Measurements from ENCODE around the gene PIEZO1.

The PIEZO1 gene

DNA sequence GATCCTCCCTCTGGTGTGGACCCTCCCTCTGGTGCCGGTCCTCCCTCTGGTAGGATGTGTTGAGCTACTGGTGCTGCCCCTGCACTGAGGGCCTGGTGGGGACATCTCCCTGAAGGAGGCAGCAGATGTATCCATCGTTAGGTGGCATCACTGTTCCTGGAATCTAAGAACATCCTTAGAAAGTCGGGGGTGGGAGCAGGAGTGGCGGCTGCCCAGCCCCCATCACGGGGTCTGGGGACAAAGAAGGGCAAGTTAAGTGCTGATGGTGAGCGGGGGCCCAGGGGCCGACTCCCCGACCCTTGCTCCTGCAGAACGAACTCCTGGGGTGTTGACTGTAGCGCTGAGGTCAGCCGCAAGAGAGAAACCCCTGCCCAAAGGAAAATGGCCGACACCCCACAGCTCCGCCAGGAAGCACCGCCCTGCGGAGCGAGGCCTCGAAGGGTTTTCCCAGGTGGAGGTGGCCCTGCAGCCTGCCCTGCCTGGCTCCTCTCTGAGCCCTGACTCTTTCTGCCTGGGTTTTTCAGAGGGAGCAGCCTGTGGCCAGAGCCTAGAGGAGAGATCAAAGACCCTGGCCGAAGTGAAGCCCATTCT lies 73.2 kb downstream of the PIEZO1 start:
- no peak overlapping the region for H3K4me3 ChIP-seq (ENCODE audit: low read length)
- no peak for TF ChIP-seq ZNF274 (IDR thresholded peaks at IDR 0.05; ENCODE audit: low read depth, low read length)

DNA sequence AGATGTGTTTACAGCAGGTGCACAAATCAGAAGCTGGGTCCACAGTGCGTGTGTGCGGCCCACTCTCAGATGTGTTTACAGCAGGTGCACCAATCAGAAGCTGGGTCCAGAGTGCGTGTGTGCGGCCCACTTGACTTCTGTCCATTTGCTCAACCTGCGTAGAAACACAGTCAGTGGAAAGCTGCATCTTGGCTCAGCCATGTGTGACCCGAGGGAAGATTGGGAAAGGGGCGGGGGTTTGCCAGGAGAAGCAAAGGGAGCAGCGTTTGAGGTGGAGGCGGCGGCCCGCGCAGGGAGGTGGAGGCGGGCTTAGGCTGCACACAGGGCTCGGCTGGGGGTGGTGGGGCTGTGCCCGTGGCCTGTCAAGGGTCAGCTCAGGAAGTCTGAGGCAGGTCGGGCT lies 74.5 kb downstream of the PIEZO1 start:
- no peak for TF ChIP-seq ZNF274 (IDR thresholded peaks at IDR 0.05; ENCODE audit: low read depth, low read length)
- H3K4me3 ChIP-seq (ENCODE audit: low read length): no peak overlapping the region

DNA sequence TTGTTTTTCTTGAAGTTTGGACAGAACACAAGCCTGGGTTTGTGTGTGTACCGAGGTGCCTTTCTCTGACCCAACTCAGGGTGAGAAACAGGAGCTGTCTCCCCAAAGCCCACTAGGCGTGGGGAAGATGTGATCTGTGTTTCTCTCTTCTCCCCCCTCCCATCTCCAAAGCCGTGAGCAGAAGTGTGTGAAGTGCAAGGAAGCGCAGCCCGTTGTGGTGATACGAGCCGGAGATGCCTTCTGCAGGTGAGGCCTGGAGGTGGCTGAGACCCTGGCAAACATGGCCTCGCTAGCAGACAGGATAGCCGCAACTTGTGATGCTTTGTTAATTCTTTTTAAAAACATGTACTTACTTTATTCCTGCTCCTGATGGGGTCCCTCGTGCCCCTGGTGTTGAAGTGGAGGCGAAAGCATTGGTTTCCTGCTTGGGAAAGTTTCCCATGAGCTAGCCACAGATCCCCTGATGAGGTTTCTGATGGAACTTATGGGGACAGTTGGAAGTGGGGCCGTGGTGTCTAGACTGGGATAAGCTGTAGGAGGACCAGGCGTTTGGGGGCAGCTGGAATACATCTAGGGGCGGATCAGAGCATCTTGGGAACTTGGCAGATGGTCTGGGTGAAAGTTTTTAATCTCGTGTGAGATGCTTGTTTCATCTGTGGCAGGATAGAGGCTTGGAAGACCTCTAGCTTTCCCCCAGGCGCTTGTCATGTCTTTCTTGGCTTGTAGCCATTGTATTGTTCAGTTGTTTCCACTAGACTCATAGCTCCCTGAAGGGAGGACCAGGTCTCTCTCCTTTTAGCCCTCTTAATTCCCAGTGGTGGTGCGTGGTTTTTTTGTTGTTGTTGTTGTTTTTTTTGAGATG lies 77.8 kb downstream of the PIEZO1 start:
- peak overlapping the region; percentile 94 for H3K4me3 ChIP-seq (ENCODE audit: low read length)
- TF ChIP-seq ZNF274 (IDR thresholded peaks at IDR 0.05; ENCODE audit: low read depth, low read length): no peak

DNA sequence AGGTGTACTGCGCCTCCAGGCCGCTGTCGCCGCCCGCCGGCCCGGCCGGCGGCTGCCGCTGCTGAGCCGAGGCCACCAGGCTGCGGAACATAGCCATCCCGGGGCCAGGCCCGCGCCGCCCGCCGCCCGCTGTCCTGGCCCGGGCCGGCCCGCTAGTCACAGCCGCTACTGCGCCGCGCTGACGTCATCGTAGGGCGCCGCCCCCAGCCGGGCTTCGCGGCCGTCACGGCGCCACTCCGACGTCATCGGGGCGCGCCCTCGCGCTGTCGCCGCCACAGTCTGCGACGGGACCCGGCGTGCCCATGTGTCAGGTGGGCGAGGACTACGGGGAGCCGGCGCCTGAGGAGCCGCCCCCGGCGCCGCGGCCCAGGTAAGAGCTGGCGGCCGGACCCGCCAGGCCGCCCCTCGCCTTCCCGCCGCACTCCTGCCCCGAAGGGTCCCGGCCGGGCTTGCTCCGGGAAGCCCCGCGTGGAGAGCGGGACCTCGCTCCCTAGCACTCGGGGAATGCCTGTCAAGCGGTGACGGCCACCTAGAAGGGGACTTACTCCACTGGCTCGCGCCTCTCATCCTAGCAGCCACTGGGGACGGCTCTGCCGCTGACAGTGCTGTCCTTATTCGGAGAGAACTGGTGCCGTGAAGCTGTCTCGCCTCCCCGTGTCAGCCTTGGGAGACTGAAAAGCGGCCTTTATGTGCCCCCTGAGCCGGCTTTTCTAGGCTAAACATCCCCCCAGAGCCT lies 78.6 kb downstream of the PIEZO1 start, which contains the start of the genes CTU2 and RNF166:
TSS of gene CTU2 (plus strand) at position 275 of the 736 bp plus-strand sequence. CDS start at position 303, 28 bp downstream.
TSS of gene RNF166 (minus strand) at position 180 of the 736 bp plus-strand sequence. CDS start at position 97, 83 bp downstream.
- H3K4me3 ChIP-seq (ENCODE audit: low read length): peak within 1 kb of the TSS; percentile 94
- TF ChIP-seq ZNF274 (IDR thresholded peaks at IDR 0.05; ENCODE audit: low read depth, low read length): no peak

DNA sequence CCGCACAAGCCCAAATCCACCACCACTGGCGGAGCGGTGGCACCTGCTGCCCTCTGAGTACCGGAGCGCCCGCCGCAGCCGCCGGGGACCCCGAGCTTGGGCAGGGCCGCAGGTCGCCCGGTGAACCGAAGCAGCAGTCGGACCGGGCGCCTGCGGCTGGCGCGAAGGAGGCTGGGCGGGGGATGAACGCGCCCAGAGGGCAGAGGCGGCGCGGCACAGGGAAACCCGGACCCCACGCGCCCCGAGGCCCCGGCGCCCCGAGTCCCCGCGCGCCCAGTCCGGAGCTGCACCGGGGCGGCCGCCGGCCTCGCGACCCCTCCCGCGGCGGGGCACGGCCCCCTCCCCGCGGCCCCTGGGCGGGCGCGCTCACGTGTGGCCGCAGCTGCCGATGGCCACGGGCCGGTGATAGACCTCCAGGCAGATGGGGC lies 79.2 kb downstream of the PIEZO1 start:
- TF ChIP-seq ZNF274 (IDR thresholded peaks at IDR 0.05; ENCODE audit: low read depth, low read length): no peak
- H3K4me3 ChIP-seq (ENCODE audit: low read length): peak overlapping the region; percentile 94

DNA sequence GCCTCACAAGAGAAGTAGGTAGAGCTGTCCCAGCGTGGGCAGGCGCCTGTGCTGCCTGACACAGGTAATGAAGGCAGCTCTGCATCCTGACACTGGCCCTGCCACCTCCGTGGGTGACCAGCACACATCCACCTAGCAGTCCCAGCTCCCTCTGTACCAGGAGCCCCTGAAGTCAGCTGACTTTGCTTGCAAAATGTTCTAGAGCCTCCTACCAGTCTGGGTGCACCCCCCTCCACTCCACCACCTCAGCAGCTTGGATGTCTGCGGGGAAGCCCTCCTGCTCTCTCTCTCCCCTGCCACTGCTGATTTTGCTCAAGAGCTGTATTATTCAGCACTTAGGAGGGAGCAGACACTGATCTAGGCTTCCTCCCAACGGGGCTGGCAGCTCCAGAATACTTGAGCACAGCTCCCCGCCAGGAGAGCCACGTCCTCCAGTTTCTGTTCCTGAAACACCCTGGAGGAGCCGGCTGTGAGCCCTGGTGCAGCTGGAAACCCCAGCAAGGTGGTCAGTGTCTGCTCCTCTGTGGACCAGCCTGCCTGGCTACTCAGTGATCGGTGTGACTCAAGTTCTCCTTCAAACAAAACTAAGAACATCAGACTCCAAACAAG lies 79.8 kb downstream of the PIEZO1 start:
- peak overlapping the region; percentile 94 for H3K4me3 ChIP-seq (ENCODE audit: low read length)
- TF ChIP-seq ZNF274 (IDR thresholded peaks at IDR 0.05; ENCODE audit: low read depth, low read length): no peak

DNA sequence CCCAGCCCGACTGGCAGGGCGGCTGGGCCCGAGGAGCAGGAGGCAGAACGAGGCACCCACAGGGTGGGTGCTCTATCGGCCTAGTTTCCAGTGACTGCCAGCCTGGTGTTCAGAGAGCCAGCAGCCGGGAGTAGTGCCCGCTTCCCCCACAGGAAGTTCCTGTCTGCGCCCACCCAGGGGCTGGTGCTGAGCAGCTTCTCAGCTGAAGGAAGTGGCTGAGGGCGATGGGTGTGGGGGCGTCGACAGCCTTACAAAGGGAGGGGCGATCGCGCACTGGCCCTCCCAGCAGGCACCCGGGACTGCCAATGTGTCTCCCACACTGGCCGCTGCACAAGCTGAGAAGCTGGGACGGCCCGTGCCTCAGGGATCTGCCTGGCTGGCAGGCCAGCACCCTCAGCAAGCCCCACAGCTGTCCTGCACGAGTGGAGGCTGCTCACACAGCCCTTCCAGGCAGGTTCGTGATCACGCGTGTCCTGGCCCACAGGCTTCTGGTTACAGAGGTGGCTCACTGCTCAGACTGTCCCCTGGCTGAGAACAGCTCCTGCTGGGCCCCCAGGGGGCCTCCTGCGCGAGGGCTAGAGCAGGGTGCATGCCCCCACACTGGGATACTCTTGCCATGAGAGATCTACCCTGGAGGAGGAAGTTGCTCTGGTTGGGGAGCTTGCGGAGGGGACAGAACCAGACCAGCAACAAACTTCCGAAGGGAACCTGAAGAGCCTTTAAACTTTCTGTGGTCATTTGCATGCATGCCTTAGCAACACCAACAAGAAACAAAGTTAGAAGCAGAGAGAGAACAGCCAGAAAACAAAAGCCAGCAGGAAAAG lies 81.3 kb downstream of the PIEZO1 start:
- peak overlapping the region; percentile 44; the same call in 1 of the 2 replicates for H3K4me3 ChIP-seq (ENCODE audit: low read length)
- TF ChIP-seq ZNF274 (IDR thresholded peaks at IDR 0.05; ENCODE audit: low read depth, low read length): no peak

DNA sequence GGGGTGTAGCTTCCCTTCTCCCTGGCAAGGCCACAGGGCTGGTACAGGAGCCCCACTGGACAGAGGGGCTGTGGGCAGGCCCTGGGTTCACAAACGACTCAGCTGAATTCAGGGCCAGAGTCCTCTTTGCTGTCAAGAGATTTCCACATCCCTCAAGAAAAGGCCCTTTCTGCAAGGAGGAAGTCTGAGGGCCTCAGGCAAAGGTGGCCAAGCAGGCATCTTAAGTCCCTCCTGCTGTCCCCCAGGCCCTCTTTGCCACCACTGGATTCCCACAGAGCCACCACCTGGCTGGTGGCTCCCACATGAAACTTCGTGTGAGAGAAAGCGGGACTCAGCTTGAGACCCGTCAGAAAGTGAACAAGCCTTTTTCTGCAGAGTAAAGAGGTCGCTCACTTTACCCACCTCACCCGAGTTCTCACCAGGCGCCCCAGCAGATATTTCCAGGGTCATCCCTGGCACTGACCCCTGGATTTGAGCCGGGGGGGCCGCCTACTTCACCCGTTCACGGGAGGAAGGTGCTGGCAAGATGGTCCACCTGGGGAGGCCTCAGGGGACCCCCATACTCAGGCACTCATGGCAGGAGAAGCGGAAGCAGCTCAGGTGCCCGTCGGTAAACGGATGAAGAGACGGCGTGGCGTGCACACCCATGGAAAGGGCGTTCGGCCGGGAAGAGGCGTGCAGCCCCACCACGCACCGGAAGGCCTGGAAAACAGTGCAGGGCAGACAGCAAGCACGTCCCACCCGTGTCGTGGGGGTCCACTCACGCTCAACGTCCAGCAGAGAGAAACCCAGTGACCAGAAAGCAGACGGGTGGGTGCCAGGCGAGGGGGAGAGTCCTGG lies 82.4 kb downstream of the PIEZO1 start:
- TF ChIP-seq ZNF274 (IDR thresholded peaks at IDR 0.05; ENCODE audit: low read depth, low read length): no peak
- H3K4me3 ChIP-seq (ENCODE audit: low read length): peak overlapping the region; percentile 44; the same call in 1 of the 2 replicates

DNA sequence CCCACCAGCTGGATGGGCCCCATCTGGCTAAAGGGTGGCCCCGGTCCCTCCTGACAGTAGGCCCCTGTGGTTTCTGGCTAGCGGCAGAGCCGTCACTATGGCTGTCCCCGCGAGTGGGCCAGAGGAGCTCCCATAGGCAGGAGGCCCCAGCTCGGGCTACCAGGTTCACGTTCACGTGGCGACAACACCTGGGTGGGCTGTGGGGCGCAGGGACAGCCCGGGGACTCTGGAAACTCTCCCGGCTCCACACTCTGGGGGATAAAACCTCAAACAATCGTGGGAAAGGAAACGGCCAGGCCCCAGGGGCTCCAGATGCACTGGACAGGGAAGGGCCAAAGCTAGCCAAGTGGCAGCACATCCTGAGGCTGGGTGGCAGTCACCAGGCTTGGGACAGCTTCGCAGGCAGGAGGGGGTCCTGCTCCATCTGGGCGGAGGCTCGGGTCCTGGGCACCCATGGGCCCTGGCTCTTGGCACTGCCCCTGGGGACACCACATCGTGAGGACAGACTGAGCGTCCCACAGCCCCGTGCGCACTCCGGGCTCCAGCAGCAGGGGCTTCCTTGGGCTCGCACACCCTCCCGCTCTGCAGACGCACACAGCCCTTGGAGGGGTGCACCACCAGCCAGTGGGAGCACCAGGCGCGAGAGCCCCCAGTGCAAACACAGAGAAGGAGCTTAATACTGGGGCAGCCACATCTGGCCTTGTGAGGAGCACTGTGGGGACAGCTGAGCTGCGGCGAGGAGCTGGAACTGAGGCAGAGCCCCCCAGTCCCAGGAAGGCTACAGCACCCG lies 83.2 kb downstream of the PIEZO1 start:
- TF ChIP-seq ZNF274 (IDR thresholded peaks at IDR 0.05; ENCODE audit: low read depth, low read length): no peak

DNA sequence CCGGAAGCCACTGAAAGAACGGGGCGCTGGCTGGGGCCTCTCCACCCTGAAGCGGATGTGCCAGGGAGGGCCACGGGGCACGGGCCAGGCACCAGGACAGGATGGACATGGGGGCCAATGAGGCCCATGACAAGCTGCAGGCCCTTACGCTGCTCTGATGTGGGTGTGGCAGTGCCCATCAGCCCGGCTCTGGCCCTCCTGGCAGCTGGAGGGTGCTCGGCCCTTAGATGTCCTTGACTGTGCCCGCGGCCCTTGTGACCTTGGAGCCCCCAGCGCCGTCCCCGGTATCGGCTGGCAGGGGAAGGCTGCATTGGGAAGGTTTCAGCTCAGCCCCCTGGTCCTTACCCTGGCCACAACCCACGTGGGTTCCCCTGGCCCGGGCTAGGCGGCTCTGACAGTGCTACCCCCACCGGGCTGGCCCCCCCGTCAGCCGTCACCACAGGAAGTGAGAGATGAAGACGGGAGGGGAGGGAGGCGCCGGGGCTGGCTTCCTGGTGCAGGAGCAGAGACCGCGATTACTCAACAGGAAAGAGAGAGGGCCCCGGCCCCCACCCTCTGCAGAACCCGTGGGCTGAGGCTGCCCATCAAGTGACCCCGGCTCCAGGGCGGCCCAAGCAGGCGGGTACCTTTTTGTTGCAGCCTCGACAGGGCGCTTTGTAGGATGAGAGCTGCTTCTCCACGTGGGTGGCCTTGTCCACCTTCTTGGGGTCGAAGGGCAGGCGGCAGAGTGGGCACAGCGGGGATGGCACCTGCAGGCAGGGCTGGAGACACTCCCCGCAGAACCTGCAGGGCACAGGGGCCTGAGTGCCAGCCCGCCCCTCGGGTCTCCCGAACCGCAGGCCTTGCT lies 84.2 kb downstream of the PIEZO1 start:
- TF ChIP-seq ZNF274 (IDR thresholded peaks at IDR 0.05; ENCODE audit: low read depth, low read length): no peak
- H3K4me3 ChIP-seq (ENCODE audit: low read length): peak overlapping the region; percentile 24; the same call in 1 of the 2 replicates

More for the DNA sequence above, 83.2 kb downstream of the PIEZO1 start:
- H3K4me3 ChIP-seq (ENCODE audit: low read length): peak overlapping the region; percentile 24; the same call in 1 of the 2 replicates

DNA sequence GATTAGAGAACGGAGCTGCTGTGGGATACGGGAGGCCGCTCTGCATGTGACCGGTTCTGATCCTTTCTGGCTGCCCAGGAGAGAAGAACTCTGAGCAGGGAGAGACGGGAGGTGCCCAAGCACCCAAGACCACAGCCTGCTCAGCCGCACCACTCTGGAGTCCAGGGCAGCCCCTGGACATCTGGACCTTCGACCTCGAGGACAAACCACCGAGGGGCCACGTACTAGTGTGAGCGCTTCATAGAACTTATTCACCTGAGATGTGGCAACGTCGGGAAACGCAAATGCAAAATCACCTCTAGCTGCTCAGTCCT lies 84.7 kb downstream of the PIEZO1 start:
- no peak overlapping the region; the same call in 1 of the 2 replicates for H3K4me3 ChIP-seq (ENCODE audit: low read length)

More for the DNA sequence above, 84.7 kb downstream of the PIEZO1 start:
- TF ChIP-seq ZNF274 (IDR thresholded peaks at IDR 0.05; ENCODE audit: low read depth, low read length): no peak
